Left colon (tissue), 2 donors: ENCODE measurements around the gene KREMEN1. TPM values are rescaled to one million over a fixed set of nuclear protein-coding genes. Genes with fewer than 3 reads are reported as not detected.

Experiments used
- ATAC-seq: fragments of 200-7000 bp; cut with Tn5 transposase; one replicate; pipeline ENCODE4 v1.9.1; 2020; ENCODE audit warnings: mild to moderate bottlenecking, moderate library complexity
- DNase-seq, 2 donors: peaks; one replicate each; pipeline ENCODE4 v3.0.0-alpha.2; 2020
- intact Hi-C, 2 donors: fragments of 100-400 bp; cut with DNase I in 1 of 2; cut with micrococcal nuclease in 1 of 2; formaldehyde crosslinking; loops; one replicate each; pipeline versions ENCODE4 v1.11.2 to v1.14.0; 2022; cut with DNase I, micrococcal nuclease
- total RNA-seq, 2 donors: library from RNA; stranded (reverse); fragmentation: NEBNext Ultra II Directional; extraction: Animal tissue kit (Norgen Biotek cat#: 25700); gene quantifications; one replicate each; pipeline ENCODE4 v1.2.1, GENCODE V29; 2021
- donor health status: DM: no; HTN: no; CAD: no.
- donor health status: DM: yes; HTN: yes; CAD: no.

The KREMEN1 gene
- total RNA-seq, 2 donors from 2014 or later = 24.0 to 38.7 TPM

DNA sequence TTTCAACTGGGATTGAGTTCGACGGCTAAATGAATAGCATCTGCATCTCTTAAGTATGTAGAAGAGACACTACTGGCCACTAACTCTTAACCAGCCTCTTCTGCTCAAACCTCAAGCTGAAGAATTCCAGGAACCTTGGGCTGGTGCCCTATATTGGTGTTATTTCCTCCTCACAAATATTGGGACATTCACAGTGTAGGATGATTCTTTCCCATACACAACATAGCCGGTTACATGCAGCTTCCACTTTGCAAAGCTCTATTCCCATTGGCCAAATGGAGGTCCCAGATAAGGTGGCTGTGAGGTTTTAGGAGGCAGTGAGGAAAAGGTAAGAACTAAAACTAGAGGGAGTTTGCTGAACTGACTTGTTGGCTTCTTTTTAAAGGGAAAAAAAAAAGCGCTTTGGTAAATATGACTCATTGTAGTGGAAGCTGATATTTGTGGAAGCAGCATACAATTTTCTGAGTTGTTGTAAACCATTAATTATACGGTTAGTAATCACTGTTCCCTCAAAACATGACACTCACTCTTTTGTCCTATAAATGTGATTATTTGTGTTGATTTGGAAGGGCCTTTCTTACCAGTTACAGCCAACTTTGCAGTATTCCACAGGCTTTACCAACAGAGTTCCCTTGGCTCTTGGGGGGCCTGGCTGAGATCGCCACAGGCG, 28.8 kb upstream of the KREMEN1 start:
- intact Hi-C loops = no loop called here
- ATAC-seq (no peak), DNase-seq (no peak)

DNA sequence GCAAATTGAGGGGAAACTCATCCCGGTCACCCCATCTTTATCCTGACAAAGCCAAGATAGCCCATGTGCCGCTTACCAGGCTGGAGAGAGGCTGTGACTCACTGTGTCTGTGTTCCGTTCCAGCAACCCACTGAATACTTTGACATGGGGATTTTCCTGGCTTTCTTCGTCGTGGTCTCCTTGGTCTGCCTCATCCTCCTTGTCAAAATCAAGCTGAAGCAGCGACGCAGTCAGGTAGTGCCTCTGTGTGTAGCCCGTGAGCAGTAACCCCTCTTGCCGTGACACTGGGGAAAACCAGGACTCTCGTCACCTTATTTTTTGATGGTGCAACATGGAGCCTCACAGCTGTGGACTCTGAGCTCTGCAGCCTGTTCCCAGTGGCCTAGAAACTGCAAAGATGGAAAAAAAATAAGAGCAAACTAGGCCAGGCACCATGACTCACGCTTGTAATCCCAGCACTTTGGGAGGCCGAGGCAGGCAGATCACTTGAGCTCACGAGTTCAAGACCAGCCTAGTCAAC, 28.1 kb upstream of the KREMEN1 start:
- intact Hi-C loops = no loop called here
- no peak for ATAC-seq

DNA sequence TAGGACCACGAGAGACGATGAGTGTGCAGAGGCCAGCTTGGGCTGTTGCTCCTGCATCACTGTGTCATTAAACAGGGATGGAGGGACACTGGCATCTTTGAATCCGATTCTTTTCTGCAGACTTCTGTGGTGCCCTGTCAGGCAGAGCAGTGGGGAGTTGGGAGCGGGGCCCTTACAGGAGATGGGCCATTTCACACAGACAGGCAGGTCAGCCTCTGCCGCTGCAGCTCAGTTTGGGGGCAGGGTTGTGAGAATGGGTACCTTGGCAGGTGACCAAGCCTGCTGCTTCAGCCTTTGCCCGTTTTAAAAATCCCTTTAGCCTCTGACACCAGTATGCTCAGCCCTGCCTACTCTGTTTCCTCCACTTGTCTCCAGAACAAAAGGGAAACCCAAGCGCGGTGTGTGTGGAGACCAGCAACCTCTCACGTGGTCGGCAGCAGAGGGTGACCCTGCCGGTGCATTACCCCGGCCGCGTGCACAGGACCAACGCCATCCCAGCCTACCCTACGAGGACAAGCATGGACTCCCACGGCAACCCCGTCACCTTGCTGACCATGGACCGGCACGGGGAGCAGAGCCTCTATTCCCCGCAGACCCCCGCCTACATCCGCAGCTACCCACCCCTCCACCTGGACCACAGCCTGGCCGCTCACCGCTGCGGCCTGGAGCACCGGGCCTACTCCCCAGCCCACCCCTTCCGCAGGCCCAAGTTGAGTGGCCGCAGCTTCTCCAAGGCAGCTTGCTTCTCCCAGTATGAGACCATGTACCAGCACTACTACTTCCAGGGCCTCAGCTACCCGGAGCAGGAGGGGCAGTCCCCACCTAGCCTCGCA, 23.8 kb upstream of the KREMEN1 start:
- no peak for ATAC-seq
- intact Hi-C loops = no loop called here
- no peak for DNase-seq

More for the DNA sequence above, 28.1 kb upstream of the KREMEN1 start:
- no peak for DNase-seq

DNA sequence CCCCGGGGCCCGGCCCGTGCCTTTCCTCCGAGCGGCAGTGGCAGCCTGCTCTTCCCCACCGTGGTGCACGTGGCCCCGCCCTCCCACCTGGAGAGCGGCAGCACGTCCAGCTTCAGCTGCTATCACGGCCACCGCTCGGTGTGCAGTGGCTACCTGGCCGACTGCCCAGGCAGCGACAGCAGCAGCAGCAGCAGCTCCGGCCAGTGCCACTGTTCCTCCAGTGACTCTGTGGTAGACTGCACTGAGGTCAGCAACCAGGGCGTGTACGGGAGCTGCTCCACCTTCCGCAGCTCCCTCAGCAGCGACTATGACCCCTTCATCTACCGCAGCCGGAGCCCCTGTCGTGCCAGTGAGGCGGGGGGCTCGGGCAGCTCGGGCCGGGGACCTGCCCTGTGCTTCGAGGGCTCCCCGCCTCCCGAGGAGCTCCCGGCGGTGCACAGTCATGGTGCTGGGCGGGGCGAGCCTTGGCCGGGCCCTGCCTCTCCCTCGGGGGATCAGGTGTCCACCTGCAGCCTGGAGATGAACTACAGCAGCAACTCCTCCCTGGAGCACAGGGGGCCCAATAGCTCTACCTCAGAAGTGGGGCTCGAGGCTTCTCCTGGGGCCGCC, 23.1 kb upstream of the KREMEN1 start:
- ATAC-seq (peak; percentile 16), DNase-seq (no peak)
- intact Hi-C loops = no loop called here

DNA sequence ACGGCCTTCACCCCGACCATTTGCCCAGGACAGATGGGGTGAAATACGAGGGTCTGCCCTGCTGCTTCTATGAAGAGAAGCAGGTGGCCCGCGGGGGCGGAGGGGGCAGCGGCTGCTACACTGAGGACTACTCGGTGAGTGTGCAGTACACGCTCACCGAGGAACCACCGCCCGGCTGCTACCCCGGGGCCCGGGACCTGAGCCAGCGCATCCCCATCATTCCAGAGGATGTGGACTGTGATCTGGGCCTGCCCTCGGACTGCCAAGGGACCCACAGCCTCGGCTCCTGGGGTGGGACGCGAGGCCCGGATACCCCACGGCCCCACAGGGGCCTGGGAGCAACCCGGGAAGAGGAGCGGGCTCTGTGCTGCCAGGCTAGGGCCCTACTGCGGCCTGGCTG, 22.4 kb upstream of the KREMEN1 start:
- no peak for DNase-seq
- peak; percentile 13 for ATAC-seq
- intact Hi-C loops = no loop called here

DNA sequence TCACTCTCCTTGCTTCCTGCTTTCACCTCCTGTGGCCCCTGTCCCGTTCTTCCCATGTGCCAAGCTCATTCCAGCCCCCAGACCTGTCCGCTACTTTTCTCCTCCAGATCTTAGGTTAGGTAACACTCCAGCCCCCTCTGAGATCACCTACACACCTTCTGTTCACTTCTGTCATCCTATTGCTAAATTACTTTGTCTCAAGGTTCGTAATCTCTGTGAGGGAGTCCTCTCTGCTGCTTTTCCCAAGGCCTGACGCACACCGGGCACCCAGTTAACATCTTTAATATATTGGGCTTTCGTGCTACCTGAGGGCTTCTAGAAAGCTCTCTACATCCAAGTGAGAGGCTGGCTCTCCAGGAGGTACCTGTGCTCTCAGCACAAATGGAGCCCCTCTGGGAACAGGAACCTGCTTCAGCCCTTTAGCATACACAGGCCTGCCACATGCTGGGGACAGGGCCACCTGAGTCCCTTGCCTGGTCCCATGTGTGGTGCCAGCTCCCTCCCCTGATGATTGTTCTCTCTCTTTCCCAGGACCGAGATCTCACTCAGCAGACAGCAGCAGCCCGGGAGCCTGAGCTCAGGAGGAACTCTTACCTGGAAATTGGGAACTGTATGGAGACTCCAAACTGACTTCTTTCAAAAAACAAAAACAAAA, 19.7 kb upstream of the KREMEN1 start:
- intact Hi-C loops = no loop called here
- DNase-seq (no peak), ATAC-seq (no peak)

DNA sequence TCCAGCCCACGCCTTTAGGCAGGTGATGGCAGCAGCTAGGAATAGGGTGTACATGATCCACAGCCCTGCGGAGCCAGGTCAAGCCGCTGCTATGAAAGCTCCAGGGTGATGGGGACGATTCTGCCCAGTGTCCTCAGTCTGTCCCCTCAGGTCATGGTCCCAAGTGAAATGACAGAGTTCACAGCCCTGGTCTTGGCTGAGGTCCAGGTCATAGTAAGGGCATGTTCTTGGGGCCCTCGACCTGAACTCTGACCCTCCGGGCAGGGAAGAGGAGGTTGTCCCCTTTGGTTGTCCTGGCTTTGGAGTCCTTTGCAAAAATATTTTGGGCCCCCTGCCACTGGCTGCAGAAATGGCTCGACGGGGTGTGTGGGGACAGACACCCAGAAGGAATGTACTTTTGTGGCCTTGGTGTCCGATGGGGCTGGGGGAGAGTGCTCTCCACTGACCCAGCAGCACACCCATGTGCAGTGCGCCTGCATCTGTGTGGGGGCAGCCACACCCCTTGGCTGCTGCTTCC, 18.5 kb upstream of the KREMEN1 start:
- ATAC-seq (no peak), DNase-seq (no peak)
- intact Hi-C loops = no loop called here

DNA sequence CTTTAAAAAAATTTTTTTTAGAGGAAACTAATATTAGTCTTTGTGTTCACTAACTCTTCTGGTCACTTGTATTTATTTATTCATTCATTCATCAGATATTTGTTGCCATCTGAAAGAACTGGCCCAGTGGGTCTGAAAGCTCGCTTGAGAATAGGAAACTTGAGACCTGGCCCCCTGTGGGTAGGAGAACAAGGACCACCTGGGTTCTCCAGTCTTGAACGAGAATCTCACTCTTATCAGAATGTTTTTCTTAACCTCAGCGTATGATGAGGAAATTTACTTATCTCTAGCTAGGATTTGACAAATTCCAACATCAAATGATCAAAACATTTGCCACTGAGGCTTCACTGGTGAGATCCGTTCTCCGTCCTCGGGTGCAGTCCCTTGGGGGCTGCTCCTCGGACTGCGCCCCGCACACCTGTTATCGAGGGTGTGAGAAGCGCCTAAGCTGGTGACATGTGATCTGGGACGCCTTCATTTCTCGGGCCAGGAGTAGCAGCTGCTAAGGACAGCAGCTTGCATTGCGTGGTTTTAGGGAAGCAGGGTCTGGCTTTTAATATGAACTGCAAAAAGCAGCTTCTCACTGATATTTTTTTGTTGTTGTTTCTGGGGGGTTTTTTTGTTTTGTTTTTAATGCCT, 17.5 kb upstream of the KREMEN1 start:
- intact Hi-C loops = no loop called here

DNA sequence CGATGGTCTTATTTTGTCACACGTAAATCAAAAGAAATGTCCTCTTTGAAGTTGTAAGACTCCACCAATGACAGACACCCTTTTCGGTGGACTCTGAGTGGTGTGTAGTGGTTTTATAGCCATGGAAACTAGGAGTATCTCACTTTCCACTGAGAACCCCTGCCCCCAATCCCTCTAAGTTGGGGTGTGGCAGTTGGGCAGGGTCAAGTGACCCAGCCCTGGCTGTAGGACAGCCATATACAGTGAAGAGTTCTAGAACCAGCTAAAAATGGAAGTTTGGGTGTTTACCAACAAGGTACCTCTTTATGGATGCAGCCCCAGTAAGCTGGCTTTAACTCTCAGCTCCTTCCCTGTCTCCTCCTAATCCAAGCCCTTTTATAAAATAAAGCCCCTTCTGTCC, 16.4 kb upstream of the KREMEN1 start:
- ATAC-seq (no peak), DNase-seq (no peak)
- intact Hi-C loops = no loop called here

More for the DNA sequence above, 17.5 kb upstream of the KREMEN1 start:
- no peak for DNase-seq
- no peak for ATAC-seq

DNA sequence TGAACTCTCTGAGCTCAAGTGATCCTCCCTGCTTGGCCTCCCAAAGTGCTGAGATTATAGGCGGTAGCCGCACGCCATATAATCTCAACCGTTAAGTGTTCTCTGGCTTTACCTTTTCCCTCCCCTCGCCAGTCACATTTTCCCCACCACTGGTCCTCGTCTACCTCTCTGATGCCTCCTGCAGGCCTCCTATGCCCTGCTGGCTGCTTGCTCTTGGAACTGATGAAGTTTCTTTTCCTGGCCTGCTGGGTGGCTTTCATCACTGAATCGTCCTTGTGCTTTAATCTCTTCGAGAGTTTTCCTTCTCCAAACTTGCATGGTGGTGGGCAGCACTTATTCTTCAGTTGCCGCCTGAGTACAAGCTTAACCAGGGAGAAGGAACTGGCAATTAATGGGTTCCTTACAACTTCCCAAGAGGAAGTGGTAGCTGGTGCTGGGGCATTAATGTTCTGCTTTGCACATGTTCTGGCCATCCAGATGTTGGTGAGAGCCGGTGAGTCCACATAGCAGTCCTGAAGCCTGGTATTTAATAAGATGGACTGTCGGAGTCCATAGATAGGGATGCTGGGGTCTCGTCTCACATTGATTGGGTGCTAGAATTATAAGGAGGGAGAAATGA, 12.5 kb upstream of the KREMEN1 start:
- no peak for DNase-seq
- no peak for ATAC-seq
- intact Hi-C loops = no loop called here

DNA sequence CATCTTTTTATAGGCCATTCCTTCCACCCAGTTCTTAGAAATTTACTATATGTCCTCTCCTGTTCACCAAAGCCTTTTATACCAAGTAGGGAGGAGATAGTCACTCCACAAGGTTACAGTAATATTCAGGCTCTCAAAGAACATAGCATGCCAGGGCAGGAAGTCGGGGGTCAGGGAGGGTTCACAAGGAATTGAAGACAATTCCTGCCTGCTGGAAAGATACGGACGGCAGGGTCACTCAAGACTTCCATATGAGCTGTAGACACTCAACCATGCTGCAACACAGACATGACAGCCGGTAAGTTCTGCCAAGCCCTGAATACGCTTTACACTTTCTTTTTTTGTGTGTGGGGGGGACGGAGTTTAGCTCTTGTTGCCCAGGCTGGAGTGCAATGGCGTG, 11.9 kb upstream of the KREMEN1 start:
- DNase-seq (no peak), ATAC-seq (no peak)
- intact Hi-C loops = no loop called here

DNA sequence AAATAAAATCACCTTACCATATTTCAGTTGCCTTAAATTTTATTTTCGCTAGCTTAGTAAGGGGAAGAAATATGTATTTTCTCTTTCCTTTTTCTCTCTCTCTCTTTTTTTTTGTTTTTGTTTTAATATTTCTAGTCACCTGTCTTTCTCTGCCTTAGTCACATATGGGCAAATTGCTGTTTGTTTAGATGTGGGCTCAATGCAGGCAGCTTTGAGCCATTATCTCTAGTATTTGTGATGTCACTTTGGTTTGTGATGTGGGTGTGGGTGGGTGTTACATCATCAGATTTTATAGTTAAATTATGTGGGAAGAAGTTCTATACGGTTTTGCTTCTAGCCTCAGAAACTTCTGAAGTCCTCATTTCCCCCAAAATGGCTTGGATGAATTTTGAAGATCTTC, 11.1 kb upstream of the KREMEN1 start, which contains the start of gene C22orf31:
Gene C22orf31 (minus strand): TSS at position 59 of the 400 bp plus-strand sequence. CDS start 39 bp downstream, at position 20.
- DNase-seq (no peak), ATAC-seq (no peak)
- intact Hi-C loops = no loop called here

DNA sequence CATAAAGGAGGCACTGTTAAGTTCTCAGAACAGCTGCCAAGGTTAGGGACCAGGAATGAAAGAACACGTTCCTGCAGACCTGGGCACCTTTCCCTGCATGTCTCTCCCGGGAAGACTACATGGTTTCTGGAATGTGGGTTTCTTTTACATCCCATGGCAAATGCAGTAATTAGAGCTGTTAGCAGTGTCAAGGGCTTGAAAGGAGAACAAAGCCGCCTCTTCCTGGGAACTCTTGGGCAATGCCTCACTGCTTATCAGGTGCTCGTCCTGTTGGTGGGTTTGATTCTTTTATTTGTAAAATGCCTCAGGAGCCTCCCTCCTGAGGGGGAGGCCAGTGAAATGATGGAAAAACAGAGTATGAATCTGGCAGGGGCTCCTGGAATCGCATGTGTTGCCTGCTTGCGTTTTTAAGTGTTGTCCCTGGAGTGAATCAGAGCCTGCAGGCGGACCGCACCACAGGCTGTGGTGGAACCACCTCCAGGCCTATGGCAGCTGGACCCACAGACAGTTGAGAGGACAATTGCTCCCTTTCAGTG, 10.5 kb upstream of the KREMEN1 start:
- intact Hi-C loops = no loop called here
- no peak for ATAC-seq
- no peak for DNase-seq

DNA sequence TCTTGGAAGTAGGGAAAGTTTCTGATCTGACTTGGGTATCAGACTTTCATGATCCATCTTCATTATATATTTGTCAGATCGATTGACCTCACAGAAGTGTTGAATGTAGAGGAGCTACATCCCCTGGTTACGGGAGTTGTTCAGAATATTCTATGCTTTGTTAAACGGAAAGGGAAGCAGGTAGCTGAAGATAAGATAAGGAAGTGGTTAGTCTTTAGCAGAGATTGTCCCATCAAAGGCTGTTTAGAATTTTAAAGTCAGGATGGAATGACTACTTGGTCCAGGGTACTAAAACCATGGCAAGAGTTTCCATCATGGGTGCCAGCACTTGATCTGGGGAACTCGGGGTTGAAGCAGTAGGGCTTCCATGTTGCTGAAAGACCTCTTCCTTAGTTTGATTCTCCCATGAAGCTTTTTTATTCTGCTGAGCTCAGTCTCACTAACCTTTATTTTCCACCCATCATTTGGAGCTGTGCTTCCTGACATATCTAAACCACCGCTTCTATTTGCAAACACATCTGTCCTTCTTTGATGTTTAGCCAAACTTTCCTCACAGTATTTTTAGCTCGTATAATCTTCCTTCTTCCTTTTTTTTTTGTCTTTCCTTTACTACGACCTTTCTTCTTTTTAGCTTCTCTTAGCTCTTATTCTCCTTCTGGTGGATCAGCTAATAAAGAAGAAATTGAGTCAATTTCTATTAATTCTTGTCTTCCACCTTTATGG, 7.2 kb upstream of the KREMEN1 start:
- peak; percentile 20 for ATAC-seq
- intact Hi-C loops = no loop called here

DNA sequence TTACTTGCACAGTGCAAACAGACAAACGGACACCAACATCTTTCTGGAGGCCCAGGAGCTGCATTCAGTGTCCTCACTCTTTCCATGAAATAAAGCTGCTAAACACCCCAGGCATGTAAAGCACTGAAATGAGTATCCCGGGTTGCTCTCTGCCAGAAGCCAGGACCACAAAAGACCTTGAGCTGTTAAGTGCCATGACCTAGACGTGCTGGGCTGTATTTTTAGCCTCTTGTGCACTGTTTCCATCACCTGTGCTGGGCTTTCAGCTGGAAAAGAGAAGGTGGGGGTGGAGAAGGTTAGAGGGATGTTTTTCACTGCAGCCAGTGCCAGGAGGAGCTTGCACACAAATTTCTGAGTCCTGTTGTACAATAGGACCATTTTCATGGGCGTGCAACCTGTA, 3.4 kb upstream of the KREMEN1 start:
- intact Hi-C loops = no loop called here
- ATAC-seq (no peak), DNase-seq (no peak)

More for the DNA sequence above, 7.2 kb upstream of the KREMEN1 start:
- DNase-seq = no peak

DNA sequence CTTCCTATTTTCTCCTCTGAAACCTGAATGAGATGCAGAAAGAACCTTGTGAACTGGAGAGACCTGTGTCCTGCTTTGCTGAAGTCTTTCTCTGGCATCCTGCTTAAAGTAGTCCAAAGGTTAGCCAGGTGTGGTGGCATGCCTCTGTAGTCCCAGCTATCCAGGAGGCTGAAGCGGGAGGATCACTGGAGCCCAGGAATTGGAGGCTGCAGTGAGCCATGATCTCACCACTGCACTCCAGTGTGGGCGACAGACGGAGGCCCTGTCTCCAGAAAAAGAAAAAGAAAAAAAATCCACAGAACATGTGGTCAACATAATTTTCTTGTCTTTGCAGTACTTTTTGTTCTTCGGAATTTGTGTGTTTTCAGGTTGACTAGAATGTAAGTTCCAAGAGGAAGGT, 2.3 kb upstream of the KREMEN1 start:
- no peak for ATAC-seq
- intact Hi-C loops = no loop called here
- DNase-seq = no peak
